GM18870 (cell line): ENCODE measurements around the gene PRKG2.

Experiments
- ATAC-seq: cut with Tn5 transposase; IDR thresholded peaks from one replicate; pipeline ENCODE4 v1.9.1; 2021; ENCODE audit warnings: moderate library complexity; ENCODE audit not compliant: unreplicated experiment

PRKG2 gene

DNA sequence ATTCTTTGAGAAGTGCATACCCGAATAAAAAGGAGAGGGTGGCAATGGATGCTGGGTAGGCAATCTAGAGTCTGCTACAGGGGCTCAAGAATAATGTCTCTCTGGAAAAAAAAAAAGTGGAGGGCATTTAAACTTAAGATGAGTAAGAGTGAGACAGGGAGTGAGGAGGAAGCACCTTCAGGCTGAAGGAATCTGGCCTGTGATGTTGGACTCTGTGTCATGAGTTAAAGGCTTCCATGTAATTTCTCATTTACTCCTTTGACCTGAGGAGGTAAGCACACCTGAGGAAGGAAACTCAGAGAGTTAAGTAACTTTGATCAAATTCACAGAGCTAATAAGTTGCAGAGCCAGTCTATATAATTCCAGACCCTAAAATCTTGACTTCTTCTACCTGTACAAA, 3.2 kb upstream of the PRKG2 start:
- no peak for ATAC-seq

GRCh38 chr4:81217779-81218178, 2.8 kb upstream of the PRKG2 start:
- no peak for ATAC-seq

DNA sequence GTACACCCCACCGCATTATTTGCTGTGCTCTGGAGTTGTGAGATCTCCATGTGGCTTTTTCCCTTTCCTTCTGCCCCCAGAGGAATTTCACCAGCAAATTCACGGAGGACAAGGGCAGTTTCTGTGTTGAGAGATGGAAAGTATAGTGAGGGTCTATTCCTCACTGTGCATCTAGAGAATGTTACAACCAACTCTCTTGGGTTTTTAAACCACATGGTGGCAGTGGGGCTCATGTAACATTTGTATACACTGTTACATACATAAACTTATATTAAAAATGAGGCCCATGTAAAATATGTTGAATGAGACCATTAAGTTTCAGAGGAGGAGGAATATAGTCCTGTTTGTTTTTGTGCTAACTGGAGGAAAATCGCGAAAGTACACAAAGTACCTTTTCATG, 909 bp upstream of the PRKG2 start:
- ATAC-seq, result no peak

- ATAC-seq, result no peak
Measured at GRCh38 chr4:81214144-81214880, 710 bp downstream of the PRKG2 start.

DNA sequence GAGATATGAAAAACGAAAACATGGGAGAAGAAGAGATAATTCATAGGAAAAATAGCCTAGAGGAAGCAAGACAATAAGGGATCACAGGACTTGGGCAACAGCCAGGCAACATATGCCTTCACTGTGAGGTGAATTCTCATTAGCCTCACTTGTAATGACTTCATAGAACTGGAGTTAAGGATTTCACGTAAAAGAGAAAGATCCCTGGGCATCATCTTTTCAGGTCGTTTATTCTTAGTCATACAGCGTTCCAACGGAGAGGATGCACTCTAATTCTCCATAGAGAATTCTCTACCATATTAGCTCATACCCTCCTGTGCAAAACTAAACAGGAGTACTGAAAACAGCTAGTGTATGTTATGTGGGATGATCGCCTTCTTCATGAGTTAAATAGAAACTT, 1.4 kb downstream of the PRKG2 start:
- ATAC-seq, result no peak

DNA sequence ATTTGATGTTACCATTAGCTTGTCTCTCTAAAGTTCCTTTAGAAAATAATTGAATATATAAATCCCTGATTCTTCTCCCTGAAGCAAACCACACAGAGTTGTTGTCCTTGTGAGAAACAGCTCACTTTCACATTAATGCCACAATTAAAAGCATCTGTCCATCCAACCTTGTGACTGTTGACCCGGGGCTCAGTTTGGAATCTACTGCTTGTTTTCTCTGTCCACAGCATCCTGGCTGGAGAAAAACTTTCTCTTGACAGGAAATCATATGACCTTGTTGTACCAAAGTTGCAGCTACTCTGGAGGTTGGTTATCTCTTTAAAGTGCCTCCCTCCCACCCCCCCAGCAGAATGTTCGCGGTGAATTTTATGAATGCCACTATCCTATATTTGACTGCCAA, 3.1 kb downstream of the PRKG2 start:
- ATAC-seq, result no peak

- no peak for ATAC-seq
Measured at GRCh38 chr4:81207828-81208227, 7.2 kb downstream of the PRKG2 start.

DNA sequence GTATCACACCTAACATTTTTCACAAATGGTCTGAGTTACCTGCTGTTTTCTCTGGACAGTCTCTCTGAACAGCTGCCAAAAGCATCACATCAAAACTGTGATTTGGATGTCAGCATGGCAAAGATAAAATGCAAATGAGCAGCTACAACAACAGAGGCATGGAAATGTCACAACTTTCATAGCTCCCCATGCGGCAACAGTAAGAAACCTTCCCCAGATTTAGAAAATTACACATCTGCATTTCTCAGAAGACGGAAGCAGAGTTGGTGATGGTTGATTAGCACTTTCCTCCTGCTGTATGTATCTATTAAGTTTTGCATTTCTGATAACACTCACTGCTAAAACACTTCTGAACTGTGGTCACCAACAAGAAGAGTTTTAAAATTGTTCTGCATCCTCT, 9.7 kb downstream of the PRKG2 start:
- no peak for ATAC-seq

GRCh38 chr4:81204571-81204970, 10.5 kb downstream of the PRKG2 start:
- ATAC-seq, result no peak

DNA sequence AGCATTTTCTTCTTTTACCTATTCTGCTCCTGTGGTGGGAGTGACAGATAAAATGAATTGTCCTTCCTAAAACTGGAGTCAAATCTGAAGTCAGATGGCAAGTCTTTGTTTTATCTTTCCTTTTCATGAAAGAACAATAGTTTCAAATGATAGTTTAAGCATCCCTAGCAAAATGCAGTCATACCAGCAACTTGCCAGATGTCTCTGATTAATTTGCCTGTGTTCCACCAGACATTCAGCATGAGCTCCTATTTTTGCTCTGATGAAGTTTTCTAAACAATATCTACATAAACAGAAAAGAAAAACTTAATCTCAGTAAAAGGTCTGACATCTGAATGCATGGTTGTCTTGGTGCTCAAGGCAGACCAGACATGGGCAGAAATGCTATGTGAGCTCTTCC, 15.2 kb downstream of the PRKG2 start:
- ATAC-seq, result no peak

GRCh38 chr4:81198609-81199008, 16.4 kb downstream of the PRKG2 start:
- no peak for ATAC-seq

- no peak for ATAC-seq
Measured at GRCh38 chr4:81197864-81198524, 17.0 kb downstream of the PRKG2 start.

DNA sequence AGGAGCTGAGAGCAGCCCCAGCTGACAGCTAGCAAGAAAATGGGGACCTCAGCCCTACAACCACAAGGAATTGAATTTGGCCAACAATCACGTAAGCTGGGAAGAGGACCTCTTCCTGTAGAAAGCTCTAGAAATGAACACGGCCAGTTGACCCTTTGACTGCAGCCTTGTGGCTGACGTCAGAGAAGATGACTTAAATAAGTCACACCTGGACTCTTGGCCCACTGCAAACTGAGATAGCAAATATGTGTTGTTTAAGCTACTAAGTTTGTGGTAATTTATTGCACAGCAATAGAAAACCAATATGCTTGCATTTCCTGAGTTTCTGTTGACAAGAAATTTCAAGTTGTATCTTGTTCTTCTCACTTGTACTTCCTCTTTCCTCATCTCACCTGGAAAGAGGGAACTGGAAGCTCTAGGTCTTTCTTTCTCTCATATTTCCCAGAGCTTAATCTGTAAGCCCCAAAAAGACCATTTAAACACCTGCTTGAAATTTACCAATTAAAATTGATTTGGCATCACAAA, 18.8 kb downstream of the PRKG2 start:
- ATAC-seq, result no peak

DNA sequence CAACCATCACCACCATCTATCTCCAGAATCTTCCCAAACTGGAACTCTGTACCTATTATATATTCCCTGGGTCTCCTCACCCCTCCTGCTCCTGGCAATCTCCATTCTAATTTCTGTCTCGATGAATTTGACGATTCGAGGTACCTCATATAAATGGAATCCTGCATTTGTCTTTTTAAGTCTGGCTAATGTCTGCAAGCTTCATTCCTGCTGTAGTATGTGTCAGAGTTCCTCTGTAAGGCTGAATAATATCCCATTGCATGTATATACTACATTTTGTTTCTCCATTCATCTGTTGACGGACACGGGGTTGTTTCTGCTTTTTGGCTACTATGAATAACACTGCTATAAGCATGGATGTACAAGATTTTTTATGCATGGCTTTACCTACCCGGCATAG, 19.5 kb downstream of the PRKG2 start:
- ATAC-seq, result no peak

- no peak for ATAC-seq
Measured at GRCh38 chr4:81194286-81194685, 20.7 kb downstream of the PRKG2 start.

DNA sequence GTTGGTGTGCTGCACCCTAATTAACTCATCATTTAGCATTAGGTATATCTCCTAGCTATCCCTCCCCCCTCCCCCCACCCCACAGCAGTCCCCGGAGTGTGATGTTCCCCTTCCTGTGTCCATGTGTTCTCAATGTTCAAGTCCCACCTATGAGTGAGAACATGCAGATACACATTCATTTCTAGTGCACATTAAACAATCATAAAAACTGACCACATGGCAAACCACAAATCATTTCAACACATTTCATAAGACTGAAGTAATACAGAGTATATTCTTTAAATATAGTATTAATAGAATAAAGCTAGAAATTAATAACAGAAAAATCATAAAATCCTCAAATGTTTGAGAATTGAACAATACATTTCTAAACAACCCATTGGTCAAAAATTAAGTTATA, 34.1 kb downstream of the PRKG2 start:
- ATAC-seq, result no peak

GRCh38 chr4:81179326-81179725, 35.7 kb downstream of the PRKG2 start:
- no peak for ATAC-seq

DNA sequence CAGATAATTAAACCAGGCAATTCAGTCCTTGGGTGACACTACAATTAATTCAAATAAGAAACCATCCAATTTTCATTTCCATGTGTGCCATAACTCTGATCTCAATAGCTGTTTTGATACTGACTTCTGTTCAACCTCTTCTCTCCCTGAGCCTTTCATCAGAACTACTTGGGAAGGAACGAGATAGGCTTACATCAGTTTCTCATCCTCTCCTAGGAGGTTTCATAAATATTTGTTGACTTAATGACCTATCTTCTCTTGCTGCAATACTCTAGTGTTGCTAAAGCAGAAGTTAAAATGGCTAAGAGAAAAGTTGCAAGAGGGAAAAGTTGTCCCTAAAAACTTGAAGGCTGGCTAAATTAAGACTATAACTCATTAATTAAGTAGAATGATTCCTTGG, 41.8 kb downstream of the PRKG2 start:
- no peak for ATAC-seq

- ATAC-seq, result no peak
Measured at GRCh38 chr4:81166458-81167160, 48.4 kb downstream of the PRKG2 start.

DNA sequence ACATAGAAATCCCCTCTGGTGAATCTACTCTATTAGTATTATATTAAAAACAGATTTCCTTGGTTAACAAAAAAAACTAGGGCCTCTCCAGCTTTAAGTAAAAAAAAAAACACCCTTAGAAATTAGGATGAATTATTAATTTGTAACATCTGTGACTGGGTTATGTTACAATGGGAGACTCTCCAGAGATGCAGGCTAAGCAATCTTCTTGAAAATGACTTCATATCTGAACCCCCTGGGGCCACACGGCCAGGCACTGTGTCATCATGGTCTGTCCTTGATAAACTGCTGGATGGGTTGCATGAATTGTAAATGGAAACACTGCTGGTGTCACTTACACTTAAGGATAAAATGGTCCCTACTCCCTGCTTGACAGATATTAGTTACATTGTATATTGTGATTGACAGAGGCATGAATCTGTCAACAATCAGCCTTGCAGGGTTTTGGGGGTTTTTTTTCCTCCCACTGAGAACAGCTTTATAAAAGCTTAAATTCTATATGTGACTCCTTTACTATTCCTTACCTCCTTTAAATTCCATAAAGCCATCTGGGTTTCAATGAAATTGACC, 49.1 kb downstream of the PRKG2 start:
- ATAC-seq, result no peak

DNA sequence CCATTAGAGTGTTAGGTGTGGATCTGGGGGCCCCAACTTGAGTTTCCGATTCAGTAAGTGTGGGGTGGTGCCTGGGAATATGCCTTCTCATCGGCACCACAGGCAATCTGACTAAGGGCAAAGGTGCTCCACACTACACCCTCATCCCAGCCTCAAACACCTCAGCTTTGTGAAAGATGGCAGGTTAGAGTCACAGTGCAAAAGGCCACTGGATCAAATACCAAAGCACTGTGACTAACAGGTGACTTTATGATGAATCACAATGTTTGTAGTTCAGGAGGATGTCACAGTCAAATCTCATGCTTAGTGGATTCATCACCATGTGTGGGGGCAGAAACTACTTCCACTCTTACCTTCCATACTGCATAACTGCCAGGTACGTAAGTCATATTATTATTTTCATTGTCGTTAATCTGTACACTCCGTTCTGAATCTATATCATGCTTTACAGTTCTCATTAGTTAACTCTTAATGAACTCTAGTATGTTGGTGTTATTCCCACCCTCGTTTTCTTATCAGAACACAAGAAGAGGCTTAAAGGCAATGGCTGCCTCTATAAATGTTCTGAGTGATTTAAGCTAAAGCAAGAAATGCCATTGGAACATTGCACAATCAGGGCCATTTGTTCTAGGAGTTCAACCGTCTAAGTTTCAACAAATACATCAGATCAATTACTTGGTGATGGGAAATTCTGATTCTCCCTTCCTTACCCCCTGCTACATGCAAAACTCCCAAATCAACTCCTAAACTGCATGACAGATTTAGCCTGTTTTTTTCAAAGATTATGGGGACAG, 50.2 kb downstream of the PRKG2 start:
- no peak for ATAC-seq
